Thymus (tissue), 2 donors: ENCODE data around the gene KIAA0408. TPM values are rescaled to one million over a fixed set of nuclear protein-coding genes. Genes with fewer than 3 reads are reported as not detected.

ENCODE experiments used
- polyA plus RNA-seq: library from polyadenylated mRNA; stranded (reverse); fragments of 200-250 nt; gene quantifications from one replicate; pipeline ENCODE4 v1.2.3, GENCODE V29; 2013
- total RNA-seq: library from RNA; stranded (reverse); fragments of 120-200 nt; gene quantifications from one replicate; pipeline ENCODE4 v1.2.4, GENCODE V29; 2013
- donor health status: healthy.

KIAA0408 gene
- total and polyA plus RNA-seq, 2 donors, result 0.52 to 1.0 TPM

Other genes with a start within 250 kb of the KIAA0408 start
- gene RNF146, start 192.5 kb downstream of the KIAA0408 start, total RNA-seq, result 23.5 TPM
- 48.4 TPM for gene RNF146, start 192.5 kb downstream of the KIAA0408 start, polyA plus RNA-seq
- 54.8 TPM for gene ECHDC1, start 115.8 kb downstream of the KIAA0408 start, total RNA-seq
- 51.5 TPM for gene ECHDC1, start 115.8 kb downstream of the KIAA0408 start, polyA plus RNA-seq
- gene C6orf58, start 117.8 kb upstream of the KIAA0408 start, total RNA-seq, result 0.05 TPM
- gene C6orf58, start 117.8 kb upstream of the KIAA0408 start, polyA plus RNA-seq, result 0.25 TPM